ENCODE measurements around the gene MYO1H. TPM values are rescaled to one million over a fixed set of nuclear protein-coding genes. Genes with fewer than 3 reads are reported as not detected.

MYO1H gene
- total and polyA plus RNA-seq, 2 of the 13 experiments (the other 11 are each of a cell fraction or from before 2014, with no cell fraction given): not detected

GRCh38 chr12:109482491-109482890 lies 134.8 kb downstream of the MYO1H start:
- H3K4me2 ChIP-seq (ENCODE audit: low read depth, low read length): no peak overlapping the region
- ChIA-PET POLR2A (no interaction called here), CTCF (ENCODE audit: low intra/inter-chr PET ratio, low total read pairs) (no interaction called here)
- no peak overlapping the region for H3K9ac ChIP-seq (ENCODE audit: insufficient read depth, low read depth, low read length)
- no peak overlapping the region for H3K4me3 ChIP-seq (replicated peaks in 1 of 3; ENCODE audit: insufficient read depth in 1 of 3, low read depth in 2 of 3, low read length in 3 of 3)
- no peaks in the 10 kb centered on the region for H3K9me3 ChIP-seq (ENCODE audit: low read length)
- H3K27me3 ChIP-seq (ENCODE audit: control insufficient read depth in 1 of 2, insufficient read depth in 2 of 2, low read length in 2 of 2): no peaks in the 10 kb centered on the region; a peak in 1 of 5 replicates
- BruUV-seq (replicated peaks): no TSS peak
- in situ Hi-C loops (cut with HindIII; ENCODE audit: extremely low pct_ligation_motif_present, low pct_unique_long_range_greater_than_20kb) (no loop called here), intact Hi-C loops (cut with micrococcal nuclease; ENCODE audit: unreplicated experiment) (no loop called here)
- H3K79me2 ChIP-seq (ENCODE audit: insufficient read depth, low read length): peaks cover 15% of the 10 kb centered on the region
- no peak overlapping the region for H2AFZ ChIP-seq (ENCODE audit: low read length)
- WGBS (ENCODE audit: low lambda C conversion rate): 96% methylated on average over 2 of the region's 2 CpGs
- no peak for FAIRE-seq
- no peak for ATAC-seq
- no peaks in the 10 kb centered on the region for H4K20me1 ChIP-seq (ENCODE audit: insufficient read depth, low read length)
- no peak for TF ChIP-seq ZNF124 (CRISPR knock-in tag; IDR thresholded peaks at IDR 0.05)
- TF ChIP-seq ZNF570 (CRISPR knock-in tag; IDR thresholded peaks at IDR 0.05; ENCODE audit: borderline replicate concordance): no peak
- no peak for TF ChIP-seq FIP1L1 (IDR thresholded peaks at IDR 0.05; ENCODE audit: borderline replicate concordance, insufficient read depth, low read depth, low read length)
- no peak for TF ChIP-seq CERS6 (CRISPR knock-in tag; IDR thresholded peaks at IDR 0.05)
- no peak for TF ChIP-seq CEBPG (CRISPR knock-in tag; IDR thresholded peaks at IDR 0.05)
- no peak for TF ChIP-seq DNMT3B (CRISPR knock-in tag; conservative IDR thresholded peaks at IDR 0.05)
- no peak for TF ChIP-seq DMTF1 (CRISPR knock-in tag; IDR thresholded peaks at IDR 0.05)
- no peak for TF ChIP-seq MBNL3 (CRISPR knock-in tag; conservative IDR thresholded peaks at IDR 0.05)
- no peak for TF ChIP-seq SMAD3 (CRISPR knock-in tag; IDR thresholded peaks at IDR 0.05)
- no peak for TF ChIP-seq DPF2 (CRISPR knock-in tag; IDR thresholded peaks at IDR 0.05; ENCODE audit: borderline replicate concordance, low read depth)
- TF ChIP-seq CTCF (CRISPR knock-in tag; IDR thresholded peaks at IDR 0.05): no peak
- TF ChIP-seq BCL3 (CRISPR knock-in tag; IDR thresholded peaks at IDR 0.05): no peak
- TF ChIP-seq BHLHE40 (IDR thresholded peaks at IDR 0.05; ENCODE audit: low read length): no peak
- no peak for TF ChIP-seq SMARCE1 (IDR thresholded peaks at IDR 0.05; ENCODE audit: borderline replicate concordance)
- no peak for TF ChIP-seq FOXK2 (IDR thresholded peaks at IDR 0.05)
- no peak for DNase-seq (ENCODE audit: low spot score)
- peaks cover 13 to 43% of the 10 kb centered on the region in 2 experiments for H3K36me3 ChIP-seq (replicated peaks in 1 of 2; ENCODE audit: control insufficient read depth in 1 of 2, insufficient read depth in 2 of 2, low read length in 2 of 2)
- H3K27ac ChIP-seq (ENCODE audit: extremely low read length, insufficient read depth, low read length): no peak overlapping the region
- H3K4me1 ChIP-seq (ENCODE audit: insufficient read depth, low read length): peaks cover 25% of the 10 kb centered on the region

All from HepG2 (cell line).